Gastrocnemius medialis (tissue), 4 donors: Measurements from ENCODE around the gene HNRNPA2B1.

Experiments
- CTCF ChIP-seq, 5 experiments: fragments of 450-650 bp in 3 of 5; fragments of 200-600 bp in 2 of 5; sonication (generic) in 2 of 5; IDR thresholded peaks in 4 of 5; conservative IDR thresholded peaks in 1 of 5; 1 replicate in 4 of 5; 2 replicates in 1 of 5; pipeline ENCODE4 v1.5.1; 2016 to 2019; ENCODE audit warnings: antibody characterized with exemption in 5 of 5, mild to moderate bottlenecking in 3 of 5, moderate library complexity in 3 of 5
- POLR2A ChIP-seq, 2 donors: fragments of 450-650 bp; IDR thresholded peaks; one replicate each; pipeline ENCODE4 v1.6.1; 2017; ENCODE audit warnings: antibody characterized with exemption in 2 of 2, mild to moderate bottlenecking in 2 of 2, moderate library complexity in 2 of 2

GRCh38 chr7:26151650-26151952 lies 48.9 kb downstream of the HNRNPA2B1 start:
- TF ChIP-seq CTCF (IDR thresholded peaks at IDR 0.05 in 4 of 5, conservative IDR thresholded peaks at IDR 0.05 in 1 of 5) (no peak), POLR2A (IDR thresholded peaks at IDR 0.05) (no peak)
